SW480 (cell line): ENCODE measurements around the gene SH3BP5L.
A peak's percentile ranks its signal among the peaks of the same experiment; 100 is the strongest.
"Not testable (repeated sequence)": the region's sequence is repeated elsewhere in the genome, so short reads cannot be mapped to it uniquely, and the experiment has no call there.

Experiments used
- DNase-seq: peaks from one replicate; pipeline ENCODE4 v3.0.0-alpha.2; 2016; ENCODE audit warnings: low spot score

Gene SH3BP5L

GRCh38 chr1:248850536-248851251, 25.0 kb upstream of the SH3BP5L start:
- no peak for DNase-seq

GRCh38 chr1:248850124-248850523, 24.4 kb upstream of the SH3BP5L start:
- DNase-seq: no peak

- DNase-seq: no peak
These were observed 23.9 kb upstream of the SH3BP5L start for GRCh38 chr1:248849637-248850036.

- DNase-seq: no peak
These were observed 23.4 kb upstream of the SH3BP5L start for GRCh38 chr1:248849152-248849551.

- DNase-seq: no peak
These were observed 22.9 kb upstream of the SH3BP5L start for GRCh38 chr1:248848602-248849001.

- DNase-seq: no peak
These were observed 22.3 kb upstream of the SH3BP5L start for GRCh38 chr1:248847956-248848561.

GRCh38 chr1:248847181-248847955, 21.7 kb upstream of the SH3BP5L start:
- no peak for DNase-seq

- no peak for DNase-seq
These were observed 18.8 kb upstream of the SH3BP5L start for GRCh38 chr1:248844526-248844925.

- no peak for DNase-seq
These were observed 18.0 kb upstream of the SH3BP5L start for GRCh38 chr1:248843687-248844086.

GRCh38 chr1:248842781-248843331, 17.1 kb upstream of the SH3BP5L start:
- no peak for DNase-seq

GRCh38 chr1:248841702-248842395, 16.1 kb upstream of the SH3BP5L start:
- no peak for DNase-seq

GRCh38 chr1:248840946-248841345, 15.2 kb upstream of the SH3BP5L start:
- DNase-seq: no peak

- no peak for DNase-seq
These were observed 13.4 kb upstream of the SH3BP5L start for GRCh38 chr1:248839168-248839555.

- peak; percentile 90 for DNase-seq
These were observed 12.8 kb upstream of the SH3BP5L start for GRCh38 chr1:248838357-248839167.

GRCh38 chr1:248837781-248838356, 12.2 kb upstream of the SH3BP5L start, which contains the start of gene ZNF672:
Gene ZNF672 (plus strand): TSS chr1:248838224. CDS start chr1:248847275, 9,051 bp downstream.
- peak; percentile 98 for DNase-seq

- no peak for DNase-seq
These were observed 11.5 kb upstream of the SH3BP5L start for GRCh38 chr1:248837045-248837780.

- DNase-seq: no peak
These were observed 8.7 kb upstream of the SH3BP5L start for GRCh38 chr1:248834343-248834940.

- no peak for DNase-seq
These were observed 6.1 kb upstream of the SH3BP5L start for GRCh38 chr1:248831842-248832241.

- DNase-seq: not testable (repeated sequence)
These were observed 5.0 kb upstream of the SH3BP5L start for GRCh38 chr1:248830718-248831017.

- DNase-seq: no peak
These were observed 3.1 kb upstream of the SH3BP5L start for GRCh38 chr1:248828845-248829244.
